H1 (cell line): ENCODE measurements around the gene SCN1B. TPM values are rescaled to one million over a fixed set of nuclear protein-coding genes. Genes with fewer than 3 reads are reported as not detected.

Source experiments
- ATF2 ChIP-seq: IDR thresholded peaks from 2 replicates; pipeline ENCODE4 v1.6.1; 2012; ENCODE audit warnings: low read length, inconsistent platforms
- BACH1 ChIP-seq: IDR thresholded peaks from 2 replicates; pipeline ENCODE4 v1.6.1; 2012; ENCODE audit warnings: low read length, improper control_type of control experiment
- BRCA1 ChIP-seq: IDR thresholded peaks from 2 replicates; pipeline ENCODE4 v1.6.1; 2012; ENCODE audit warnings: low read depth, low read length, improper control_type of control experiment
- CBX8 ChIP-seq: fragments of 300-800, 300-1000 bp; sonication (generic); IDR thresholded peaks from 2 replicates; pipeline ENCODE4 v1.7.1; 2016; ENCODE audit warnings: low read depth, low read length, borderline replicate concordance
- CTBP2 ChIP-seq: IDR thresholded peaks from 2 replicates; pipeline ENCODE4 v1.7.0; 2011; ENCODE audit warnings: borderline replicate concordance, mild to moderate bottlenecking, moderate library complexity, mixed read lengths, low read length; ENCODE audit not compliant: insufficient read depth, insufficient read length
- FOSL1 ChIP-seq: IDR thresholded peaks from 2 replicates; pipeline ENCODE4 v1.6.1; 2011; ENCODE audit warnings: mild to moderate bottlenecking, low read depth, low read length, moderate library complexity; ENCODE audit not compliant: insufficient read depth
- GTF2F1 ChIP-seq: IDR thresholded peaks from 2 replicates; pipeline ENCODE4 v1.6.1; 2012; ENCODE audit warnings: low read depth, low read length, improper control_type of control experiment, borderline replicate concordance
- JUN ChIP-seq: IDR thresholded peaks from 2 replicates; pipeline ENCODE4 v1.6.1; 2011; ENCODE audit warnings: low read depth, mild to moderate bottlenecking, improper control_type of control experiment, low read length
- JUND ChIP-seq: IDR thresholded peaks from 2 replicates; pipeline ENCODE4 v1.6.1; 2011; ENCODE audit warnings: mild to moderate bottlenecking, improper control_type of control experiment, low read length
- POLR2A ChIP-seq, 2 experiments: IDR thresholded peaks; 1 replicate in 1 of 2; 2 replicates in 1 of 2; pipeline ENCODE4 v1.6.1; 2011; ENCODE audit warnings: low read depth in 2 of 2, low read length in 2 of 2, mild to moderate bottlenecking in 2 of 2; ENCODE audit errors: control extremely low read depth in 1 of 2
- POLR2AphosphoS5 ChIP-seq: IDR thresholded peaks from 2 replicates; pipeline ENCODE4 v1.6.1; 2011; ENCODE audit warnings: low read depth, low read length
- RNF2 ChIP-seq: fragments of 200-900, 300-1000 bp; sonication (generic); IDR thresholded peaks from 2 replicates; pipeline ENCODE4 v1.7.1; 2016; ENCODE audit warnings: borderline replicate concordance, low read depth, mild to moderate bottlenecking, antibody characterized with exemption, low read length; ENCODE audit not compliant: poor library complexity, severe bottlenecking; ENCODE audit errors: missing control alignments
- SIRT6 ChIP-seq: IDR thresholded peaks from one replicate; pipeline ENCODE4 v1.7.1; 2012; ENCODE audit warnings: low read length, inconsistent platforms
- SP1 ChIP-seq: IDR thresholded peaks from 2 replicates; pipeline ENCODE4 v1.6.1; 2011; ENCODE audit warnings: low read depth, low read length
- SP2 ChIP-seq: IDR thresholded peaks from 2 replicates; pipeline ENCODE4 v1.6.1; 2012; ENCODE audit warnings: mild to moderate bottlenecking, low read length, inconsistent platforms
- SP4 ChIP-seq: IDR thresholded peaks from 2 replicates; pipeline ENCODE4 v1.6.1; 2012; ENCODE audit warnings: low read length, inconsistent platforms
- TBP ChIP-seq: IDR thresholded peaks from 2 replicates; pipeline ENCODE4 v1.6.1; 2011; ENCODE audit warnings: low read depth, low read length, improper control_type of control experiment
- TEAD4 ChIP-seq: IDR thresholded peaks from 2 replicates; pipeline ENCODE4 v1.6.1; 2012; ENCODE audit warnings: low read depth, low read length, inconsistent platforms, mixed read lengths
- polyA plus RNA-seq, 7 experiments: library from polyadenylated mRNA; depleted of rRNA in 3 of 7; stranded (reverse) in 5 of 7; unstranded in 2 of 7; fragments of >200 nt in 5 of 7; fragments of 200-250 nt in 2 of 7; gene quantifications; 1 replicate in 5 of 7; 2 replicates in 1 of 7; 4 replicates in 1 of 7; pipeline versions ENCODE4 v1.2.1 to v1.2.3, GENCODE V29; 2011 to 2013; ENCODE audit warnings: missing spikeins in 2 of 7, mixed read lengths in 2 of 7
- total RNA-seq: library from RNA; stranded (reverse); fragmentation: NEBNext Ultra II Directional; extraction: Animal tissue kit (Norgen Biotek cat#: 25700); gene quantifications from 2 replicates; pipeline ENCODE4 v1.2.1, GENCODE V29; 2021

Gene SCN1B
- total and polyA plus RNA-seq, 2 of the 8 experiments (the other 6 are each of a cell fraction or from before 2014, with no cell fraction given): 3.1 to 3.5 TPM

- TF ChIP-seq CBX8: no peak
- TF ChIP-seq POLR2AphosphoS5: peak; percentile 37; the same call in 1 of the 2 replicates
- peak; percentile 64; the same call in 1 of the 2 replicates for TF ChIP-seq SP4
- TF ChIP-seq TEAD4: peak; percentile 37; the same call in 1 of the 2 replicates
- TF ChIP-seq JUND: 0 out of 2 replicates have a peak, but pooled peaks have one; percentile 23
- no peak for TF ChIP-seq RNF2
- TF ChIP-seq BRCA1: peak; percentile 30; the same call in 1 of the 2 replicates
- TF ChIP-seq SP1: no peak
- no peak for TF ChIP-seq SIRT6
- TF ChIP-seq GTF2F1: no peak
- TF ChIP-seq TBP: peak; percentile 25; the same call in 1 of the 2 replicates
- TF ChIP-seq JUN: no peak
- TF ChIP-seq FOSL1: no peak
- TF ChIP-seq CTBP2: no peak
- no peak for TF ChIP-seq ATF2
- peak in 1 of 2 experiments; percentile 34; a peak in 2 of 3 replicates for TF ChIP-seq POLR2A (IDR thresholded peaks at IDR 0.05; ENCODE audit: control extremely low read depth in 1 of 2, low read depth in 2 of 2, low read length in 2 of 2)
- TF ChIP-seq BACH1: no peak
- TF ChIP-seq SP2: no peak
Measured at GRCh38 chr19:35013041-35013819, 17.0 kb upstream of the SCN1B start (continued).
